Measurements from ENCODE around the gene NDUFS6. TPM values are rescaled to one million over a fixed set of nuclear protein-coding genes. Genes with fewer than 3 reads are reported as not detected.

NDUFS6 gene
- total RNA-seq, 4 donors from 2014 or later: 36.1 to 72.7 (median 57.3) TPM

DNA sequence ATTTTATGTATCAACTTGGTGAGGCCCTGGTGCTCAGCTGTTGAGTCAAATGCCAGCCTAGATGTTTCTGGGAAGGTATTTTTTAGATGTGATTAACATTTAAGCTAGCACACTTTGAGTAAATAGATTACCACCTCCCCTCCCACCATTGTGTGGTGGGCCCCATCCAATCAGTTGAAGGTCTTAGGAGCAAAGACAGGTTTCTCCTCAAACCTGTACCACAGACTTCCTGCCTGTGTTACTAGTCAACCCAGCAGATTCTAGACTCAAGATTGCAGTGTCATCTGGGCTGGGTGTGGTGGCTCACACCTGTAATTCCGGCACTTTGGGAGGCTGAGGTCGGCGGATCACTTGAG is 35.3 kb upstream of the NDUFS6 start:
- no peak for DNase-seq
- no peaks in the 10 kb centered on the region for H3K9me3 ChIP-seq
- H3K4me3 ChIP-seq: no peak overlapping the region
- H3K36me3 ChIP-seq: no peaks in the 10 kb centered on the region
- H3K4me1 ChIP-seq: no peaks in the 10 kb centered on the region
- intact Hi-C loops (cut with DNase I): no loop called here
- TF ChIP-seq POLR2A (IDR thresholded peaks at IDR 0.05): no peak
- TF ChIP-seq, protein P1, sequence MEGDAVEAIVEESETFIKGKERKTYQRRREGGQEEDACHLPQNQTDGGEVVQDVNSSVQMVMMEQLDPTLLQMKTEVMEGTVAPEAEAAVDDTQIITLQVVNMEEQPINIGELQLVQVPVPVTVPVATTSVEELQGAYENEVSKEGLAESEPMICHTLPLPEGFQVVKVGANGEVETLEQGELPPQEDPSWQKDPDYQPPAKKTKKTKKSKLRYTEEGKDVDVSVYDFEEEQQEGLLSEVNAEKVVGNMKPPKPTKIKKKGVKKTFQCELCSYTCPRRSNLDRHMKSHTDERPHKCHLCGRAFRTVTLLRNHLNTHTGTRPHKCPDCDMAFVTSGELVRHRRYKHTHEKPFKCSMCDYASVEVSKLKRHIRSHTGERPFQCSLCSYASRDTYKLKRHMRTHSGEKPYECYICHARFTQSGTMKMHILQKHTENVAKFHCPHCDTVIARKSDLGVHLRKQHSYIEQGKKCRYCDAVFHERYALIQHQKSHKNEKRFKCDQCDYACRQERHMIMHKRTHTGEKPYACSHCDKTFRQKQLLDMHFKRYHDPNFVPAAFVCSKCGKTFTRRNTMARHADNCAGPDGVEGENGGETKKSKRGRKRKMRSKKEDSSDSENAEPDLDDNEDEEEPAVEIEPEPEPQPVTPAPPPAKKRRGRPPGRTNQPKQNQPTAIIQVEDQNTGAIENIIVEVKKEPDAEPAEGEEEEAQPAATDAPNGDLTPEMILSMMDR (IDR thresholded peaks at IDR 0.05): no peak
- WGBS, 2 donors: 68 to 83% methylated on average over 1 to 2 of the region's 3 CpGs
- H3K27me3 ChIP-seq: peaks cover 0 to 71% (median 0%) of the 10 kb centered on the region in 4 donors
- no peak overlapping the region for H3K27ac ChIP-seq

DNA sequence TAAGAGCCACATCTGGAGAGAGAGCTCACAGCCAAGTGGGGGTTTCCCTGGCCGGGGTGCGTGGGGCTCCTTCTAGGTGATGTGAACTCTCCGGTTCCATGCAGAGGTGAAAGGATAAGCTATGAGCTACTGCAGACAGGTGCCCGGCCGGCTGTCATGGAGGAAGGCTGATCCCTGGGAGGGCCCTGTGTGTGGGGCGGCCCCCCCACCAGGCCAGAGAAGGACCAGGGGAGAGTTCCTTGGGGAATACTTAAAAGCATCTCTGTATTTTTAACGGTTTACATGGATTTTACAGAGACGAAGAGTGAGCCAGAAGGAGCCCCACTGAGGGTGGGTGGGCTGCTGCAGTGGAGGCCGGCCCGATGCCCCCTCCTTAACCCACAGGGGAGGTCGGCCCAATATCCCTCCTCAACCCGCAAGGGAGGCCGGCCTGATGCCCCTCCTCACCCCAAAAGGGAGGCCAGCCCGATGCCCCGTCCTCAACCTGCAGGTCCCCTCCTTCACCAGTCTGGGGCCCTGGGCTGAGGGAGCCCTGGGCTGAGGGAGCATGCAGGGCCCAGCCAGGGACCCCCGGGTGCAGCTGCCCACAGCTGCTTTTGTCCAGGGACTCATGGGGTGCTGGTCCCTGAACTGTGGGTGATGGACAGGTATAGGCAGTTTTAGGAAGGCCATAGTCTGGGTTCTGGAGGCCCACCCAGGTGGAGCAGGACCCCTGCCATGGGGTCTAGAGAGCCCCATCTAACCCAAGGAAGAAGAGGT is 33.5 kb upstream of the NDUFS6 start:
- no peak for DNase-seq
- intact Hi-C loops (cut with DNase I): no loop called here
- Histone ChIP-seq H3K9me3 (no peaks in the 10 kb centered on the region), H3K27me3 (peaks cover 0 to 77% (median 0%) of the 10 kb centered on the region in 4 donors), H3K4me3 (no peak overlapping the region), H3K27ac (no peak overlapping the region), H3K4me1 (no peaks in the 10 kb centered on the region), H3K36me3 (no peaks in the 10 kb centered on the region)
- WGBS, 2 donors: 70 to 82% methylated on average over 3 to 12 of the region's 16 CpGs
- TF ChIP-seq, protein P1 (IDR thresholded peaks at IDR 0.05): no peak
- TF ChIP-seq POLR2A (IDR thresholded peaks at IDR 0.05): no peak

DNA sequence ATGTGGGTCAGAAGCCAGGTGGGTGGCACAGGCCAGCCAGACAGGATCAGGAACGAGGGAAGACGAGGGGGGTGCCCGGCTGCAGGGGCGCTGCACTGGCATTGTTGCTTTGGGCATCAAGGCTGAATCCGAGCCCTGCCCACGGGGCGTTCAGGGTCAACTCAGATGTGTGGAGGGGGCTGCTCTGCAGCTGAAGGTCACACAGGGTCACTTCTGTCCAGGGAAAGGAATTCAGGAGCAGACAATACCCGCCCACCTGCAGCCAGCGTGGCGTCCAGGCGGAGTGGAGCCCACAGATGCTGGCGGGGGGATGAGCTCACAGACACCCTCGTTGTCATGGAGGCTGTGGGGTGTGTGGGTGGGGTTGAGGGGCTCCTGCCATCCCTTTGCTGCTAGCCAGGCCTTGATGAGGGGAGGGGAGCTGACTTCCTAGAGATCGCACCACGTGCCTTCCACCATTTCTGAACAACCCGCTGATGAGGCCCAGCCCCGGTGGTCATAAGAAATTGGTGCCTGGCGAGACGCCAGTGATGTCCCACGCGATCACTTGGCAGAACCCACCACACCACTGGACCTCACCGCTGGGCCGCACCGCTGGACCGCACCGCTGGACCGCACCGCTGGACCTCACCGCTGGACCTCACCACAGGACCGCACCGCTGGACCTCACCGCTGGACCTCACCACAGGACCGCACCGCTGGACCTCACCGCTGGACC is 32.8 kb upstream of the NDUFS6 start:
- no peak for DNase-seq
- WGBS, 2 donors: 81 to 89% methylated on average over 14 to 23 of the region's 35 CpGs
- TF ChIP-seq POLR2A (IDR thresholded peaks at IDR 0.05): no peak
- TF ChIP-seq, protein P1 (IDR thresholded peaks at IDR 0.05): no peak

DNA sequence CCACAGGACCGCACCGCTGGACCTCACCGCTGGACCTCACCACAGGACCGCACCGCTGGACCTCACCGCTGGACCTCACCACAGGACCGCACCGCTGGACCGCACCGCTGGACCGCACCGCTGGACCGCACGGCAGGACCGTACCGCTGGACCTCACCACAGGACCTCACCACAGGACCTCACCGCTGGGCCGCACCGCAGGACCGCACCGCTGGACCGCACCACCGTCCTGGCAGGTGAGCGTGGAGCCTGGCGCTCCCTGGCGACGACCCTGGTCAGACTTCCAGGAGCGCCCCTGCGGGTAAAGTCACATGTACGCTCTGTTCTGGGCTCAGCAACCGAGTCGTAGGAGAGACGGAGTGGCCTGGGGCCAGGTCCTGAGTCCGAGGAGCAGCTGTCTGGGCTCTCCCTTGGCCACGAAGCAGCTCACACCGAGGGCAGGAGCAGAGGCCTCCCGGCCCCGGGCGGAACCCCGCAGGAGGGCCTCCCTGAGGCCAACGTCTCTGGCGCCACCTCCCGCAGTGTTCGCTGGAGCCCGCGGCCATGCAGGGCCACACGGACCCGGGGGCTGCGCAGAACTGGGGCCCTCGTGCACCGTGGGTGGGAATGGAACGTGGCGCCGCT is 32.1 kb upstream of the NDUFS6 start:
- no peak for DNase-seq
- H3K27me3 ChIP-seq: peaks cover 0 to 64% (median 0%) of the 10 kb centered on the region in 4 donors
- H3K27ac ChIP-seq: no peak overlapping the region
- H3K4me1 ChIP-seq: no peaks in the 10 kb centered on the region
- WGBS, 2 donors: 96 to 100% methylated on average over 4 to 7 of the region's 54 CpGs
- intact Hi-C loops (cut with DNase I): no loop called here
- no peaks in the 10 kb centered on the region for H3K36me3 ChIP-seq
- no peak overlapping the region for H3K4me3 ChIP-seq
- no peak for TF ChIP-seq POLR2A (IDR thresholded peaks at IDR 0.05)
- TF ChIP-seq, protein P1 (IDR thresholded peaks at IDR 0.05): no peak
- no peaks in the 10 kb centered on the region for H3K9me3 ChIP-seq

More for the DNA sequence above, 32.8 kb upstream of the NDUFS6 start:
- intact Hi-C loops (cut with DNase I): no loop called here
- no peak overlapping the region for H3K4me3 ChIP-seq
- peaks cover 0 to 69% (median 0%) of the 10 kb centered on the region in 4 donors for H3K27me3 ChIP-seq
- no peaks in the 10 kb centered on the region for H3K36me3 ChIP-seq
- H3K27ac ChIP-seq: no peak overlapping the region
- H3K4me1 ChIP-seq: no peaks in the 10 kb centered on the region
- no peaks in the 10 kb centered on the region for H3K9me3 ChIP-seq
